ENCODE data around the gene CEACAM16. TPM values are rescaled to one million over a fixed set of nuclear protein-coding genes. Genes with fewer than 3 reads are reported as not detected.

The CEACAM16 gene
- total RNA-seq, 1 experiment from 2014 or later = not detected

GRCh38 chr19:44702551-44703176, 3.7 kb downstream of the CEACAM16 start:
- POLR2A ChIA-PET = no interaction called here
- CTCF ChIA-PET = interaction anchor here (1.4 kb wide), 1 partner anchor 14 kb away, joined by 5 read pairs; no protein-coding TSS in a partner anchor
- intact Hi-C loops (cut with micrococcal nuclease) = no loop called here
- DNase-seq (ENCODE audit: low read depth, low spot score) (no peak), ATAC-seq (no peak)
- TF ChIP-seq YY1 (IDR thresholded peaks at IDR 0.05; ENCODE audit: extremely low read depth, insufficient replicate concordance, low read depth, low read length) (no peak), ZFX (IDR thresholded peaks at IDR 0.05) (no peak), EGR1 (IDR thresholded peaks at IDR 0.05; ENCODE audit: low read depth) (no peak), EZH2phosphoT487 (IDR thresholded peaks at IDR 0.05; ENCODE audit: borderline replicate concordance) (no peak), ZNF274 (IDR thresholded peaks at IDR 0.05; ENCODE audit: low read depth, low read length) (no peak), EZH2 (IDR thresholded peaks at IDR 0.05) (no peak), ATF3 (IDR thresholded peaks at IDR 0.05) (no peak), SIN3A (IDR thresholded peaks at IDR 0.05; ENCODE audit: low read depth) (no peak), FOSL1 (IDR thresholded peaks at IDR 0.05; ENCODE audit: low read depth) (no peak), REST (IDR thresholded peaks at IDR 0.05; ENCODE audit: low read depth) (no peak), POLR2A (IDR thresholded peaks at IDR 0.05; ENCODE audit: borderline replicate concordance, extremely low read depth, insufficient read depth, insufficient read length) (no peak), SRF (IDR thresholded peaks at IDR 0.05; ENCODE audit: low read depth) (no peak), SP1 (IDR thresholded peaks at IDR 0.05; ENCODE audit: low read depth) (no peak), TCF7L2 (IDR thresholded peaks at IDR 0.05; ENCODE audit: borderline replicate concordance, extremely low read depth, insufficient read depth, insufficient read length) (no peak)
- TF ChIP-seq, protein P1, sequence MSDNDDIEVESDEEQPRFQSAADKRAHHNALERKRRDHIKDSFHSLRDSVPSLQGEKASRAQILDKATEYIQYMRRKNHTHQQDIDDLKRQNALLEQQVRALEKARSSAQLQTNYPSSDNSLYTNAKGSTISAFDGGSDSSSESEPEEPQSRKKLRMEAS (IDR thresholded peaks at IDR 0.05) = no peak
- no peaks in the 10 kb centered on the region for H3K36me3 ChIP-seq (ENCODE audit: control insufficient read depth in 1 of 2, insufficient read depth in 2 of 2, low read length in 2 of 2)
- H3K9me3 ChIP-seq (ENCODE audit: control insufficient read depth in 1 of 2, insufficient read depth in 1 of 2, low read depth in 1 of 2, low read length in 2 of 2) = no peaks in the 10 kb centered on the region
- no peaks in the 10 kb centered on the region for H3K9me2 ChIP-seq (ENCODE audit: insufficient read depth)
- BruUV-seq (replicated peaks) = no TSS peak
- no peak overlapping the region for H3K4me2 ChIP-seq (ENCODE audit: low read length)
- RAD21 ChIA-PET (ENCODE audit: low non-redundant PET in 1 of 2, low total read pairs in 2 of 2, uncharacterized antibody in 2 of 2, unreplicated experiment in 2 of 2) = no interaction called here
- no peak overlapping the region for H3K27ac ChIP-seq (ENCODE audit: low read depth, low read length)
- H3K9ac ChIP-seq (ENCODE audit: low read length) = no peak overlapping the region
- H3K4me1 ChIP-seq (ENCODE audit: control insufficient read depth in 1 of 2, insufficient read depth in 2 of 2, low read length in 2 of 2) = peaks cover 0 to 6% of the 10 kb centered on the region in 2 experiments; a peak in 1 of 4 replicates
- H2AFZ ChIP-seq (ENCODE audit: low read depth, low read length, poor library complexity, severe bottlenecking) = no peak overlapping the region
- no peaks in the 10 kb centered on the region for H3K27me3 ChIP-seq (ENCODE audit: insufficient read depth, low read length)
- no peaks in the 10 kb centered on the region for H4K20me1 ChIP-seq (ENCODE audit: insufficient read depth)
- H3K79me2 ChIP-seq (ENCODE audit: insufficient read depth, low read length) = no peaks in the 10 kb centered on the region
- no peak overlapping the region for H3K4me3 ChIP-seq (replicated peaks in 1 of 2; ENCODE audit: low read depth in 1 of 2, low read length in 2 of 2)

All from HCT116 (cell line).